ENCODE measurements around the gene SLC12A3.

Gene SLC12A3

DNA sequence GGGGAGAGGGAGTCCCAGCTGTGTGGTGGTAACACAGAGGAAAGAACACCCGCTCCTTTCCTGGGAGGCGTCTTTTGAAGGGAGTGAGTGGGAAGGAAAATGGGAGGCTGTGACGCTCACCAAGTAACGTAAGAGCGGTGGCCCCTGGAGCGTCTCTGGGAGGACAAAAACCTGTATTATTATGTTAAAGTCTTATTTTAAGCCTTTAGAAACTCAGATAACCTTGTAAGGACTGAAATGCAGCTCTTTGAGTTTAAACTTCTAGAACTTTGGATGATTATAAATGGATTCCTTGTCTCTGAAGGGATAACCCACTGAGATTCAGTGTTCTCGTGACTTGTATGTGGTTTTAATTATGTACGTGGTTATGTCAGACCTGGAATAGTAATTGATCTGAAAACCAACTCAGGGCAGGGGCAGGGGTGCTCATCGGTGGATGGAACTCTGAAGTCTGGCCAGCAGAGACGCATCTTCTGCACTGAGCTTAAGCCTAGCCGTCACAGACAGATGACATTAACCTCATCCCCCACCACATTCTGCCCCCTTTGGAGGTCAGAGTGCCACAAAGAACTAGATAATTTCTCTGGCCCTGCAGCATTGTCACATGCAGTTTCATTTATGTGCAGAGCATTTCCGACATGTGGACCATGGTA lies 41.8 kb upstream of the SLC12A3 start:
- Histone ChIP-seq H3K36me3 (ENCODE audit: insufficient read depth) (no peaks in the 10 kb centered on the region), H3K27me3 (ENCODE audit: insufficient read depth, low read depth) (no peaks in the 10 kb centered on the region), H3K4me2 (no peak overlapping the region), H2AFZ (ENCODE audit: low read depth) (no peak overlapping the region), H3K27ac (no peak overlapping the region), H3K4me3 (IDR thresholded peaks at IDR 0.05; ENCODE audit: insufficient read depth, low read depth, low read length) (no peak overlapping the region), H3K9ac (no peak overlapping the region), H4K20me1 (ENCODE audit: insufficient read depth) (no peaks in the 10 kb centered on the region), H3K79me2 (ENCODE audit: insufficient read depth, low read depth) (no peaks in the 10 kb centered on the region), H3K4me1 (ENCODE audit: low read depth, poor library complexity, severe bottlenecking) (peaks cover 5% of the 10 kb centered on the region)
- TF ChIP-seq, protein P1, sequence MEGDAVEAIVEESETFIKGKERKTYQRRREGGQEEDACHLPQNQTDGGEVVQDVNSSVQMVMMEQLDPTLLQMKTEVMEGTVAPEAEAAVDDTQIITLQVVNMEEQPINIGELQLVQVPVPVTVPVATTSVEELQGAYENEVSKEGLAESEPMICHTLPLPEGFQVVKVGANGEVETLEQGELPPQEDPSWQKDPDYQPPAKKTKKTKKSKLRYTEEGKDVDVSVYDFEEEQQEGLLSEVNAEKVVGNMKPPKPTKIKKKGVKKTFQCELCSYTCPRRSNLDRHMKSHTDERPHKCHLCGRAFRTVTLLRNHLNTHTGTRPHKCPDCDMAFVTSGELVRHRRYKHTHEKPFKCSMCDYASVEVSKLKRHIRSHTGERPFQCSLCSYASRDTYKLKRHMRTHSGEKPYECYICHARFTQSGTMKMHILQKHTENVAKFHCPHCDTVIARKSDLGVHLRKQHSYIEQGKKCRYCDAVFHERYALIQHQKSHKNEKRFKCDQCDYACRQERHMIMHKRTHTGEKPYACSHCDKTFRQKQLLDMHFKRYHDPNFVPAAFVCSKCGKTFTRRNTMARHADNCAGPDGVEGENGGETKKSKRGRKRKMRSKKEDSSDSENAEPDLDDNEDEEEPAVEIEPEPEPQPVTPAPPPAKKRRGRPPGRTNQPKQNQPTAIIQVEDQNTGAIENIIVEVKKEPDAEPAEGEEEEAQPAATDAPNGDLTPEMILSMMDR (conservative IDR thresholded peaks at IDR 0.05; ENCODE audit: low read depth, low read length), result no peak

DNA sequence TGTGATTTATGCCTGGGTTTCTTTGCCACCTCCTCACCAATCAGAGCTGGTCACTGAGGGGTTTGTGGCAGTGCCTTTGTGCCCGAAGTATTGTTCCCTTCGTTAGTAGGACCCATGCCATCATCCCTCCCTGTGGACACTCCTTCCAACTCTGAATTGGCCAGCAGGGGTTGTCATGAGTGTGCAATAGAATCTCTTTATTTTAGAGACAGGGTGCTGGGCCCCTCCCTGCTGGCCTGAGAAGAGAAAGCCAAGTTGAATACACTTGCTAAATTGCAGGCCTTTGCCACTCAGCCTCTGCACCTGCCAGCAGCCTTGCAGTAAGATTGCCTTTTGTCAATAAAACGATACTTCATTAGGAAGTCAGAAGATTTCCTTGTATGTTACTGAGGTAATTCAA lies 40.7 kb upstream of the SLC12A3 start:
- Histone ChIP-seq H3K27ac (0 out of 2 replicates have a peak overlapping the region, but pooled peaks have one; percentile 8), H3K79me2 (ENCODE audit: insufficient read depth, low read depth) (no peaks in the 10 kb centered on the region), H3K27me3 (ENCODE audit: insufficient read depth, low read depth) (no peaks in the 10 kb centered on the region), H3K9ac (no peak overlapping the region), H3K36me3 (ENCODE audit: insufficient read depth) (no peaks in the 10 kb centered on the region), H3K4me1 (ENCODE audit: low read depth, poor library complexity, severe bottlenecking) (peaks cover 5% of the 10 kb centered on the region), H2AFZ (ENCODE audit: low read depth) (no peak overlapping the region), H3K4me2 (no peak overlapping the region), H4K20me1 (ENCODE audit: insufficient read depth) (no peaks in the 10 kb centered on the region), H3K4me3 (IDR thresholded peaks at IDR 0.05; ENCODE audit: insufficient read depth, low read depth, low read length) (no peak overlapping the region)
- TF ChIP-seq, protein P1 (conservative IDR thresholded peaks at IDR 0.05; ENCODE audit: low read depth, low read length), result no peak

DNA sequence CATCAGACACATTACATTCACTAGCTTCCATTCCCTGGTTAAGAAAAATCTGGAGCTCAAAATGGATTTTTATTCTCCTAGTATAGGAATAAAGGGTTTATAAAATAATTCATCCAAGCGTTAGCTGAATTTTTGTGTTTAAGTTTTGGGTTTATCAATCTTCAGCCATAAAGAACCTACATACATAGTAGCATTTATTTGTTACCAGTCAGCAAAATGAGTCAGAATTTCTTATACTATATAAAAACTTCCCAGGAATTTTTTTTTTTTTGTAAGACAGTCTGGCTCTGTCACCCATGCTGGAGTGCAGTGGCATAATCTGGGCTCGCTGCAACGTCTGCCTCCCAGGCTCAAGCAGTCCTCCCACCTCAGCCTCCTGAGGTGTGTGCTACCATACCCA lies 40.2 kb upstream of the SLC12A3 start:
- Histone ChIP-seq H3K9ac (no peak overlapping the region), H4K20me1 (ENCODE audit: insufficient read depth) (no peaks in the 10 kb centered on the region), H3K36me3 (ENCODE audit: insufficient read depth) (no peaks in the 10 kb centered on the region), H3K4me1 (ENCODE audit: low read depth, poor library complexity, severe bottlenecking) (peaks cover 5% of the 10 kb centered on the region), H3K79me2 (ENCODE audit: insufficient read depth, low read depth) (no peaks in the 10 kb centered on the region), H3K4me3 (IDR thresholded peaks at IDR 0.05; ENCODE audit: insufficient read depth, low read depth, low read length) (no peak overlapping the region), H3K4me2 (no peak overlapping the region), H3K27ac (0 out of 2 replicates have a peak overlapping the region, but pooled peaks have one; percentile 8), H3K27me3 (ENCODE audit: insufficient read depth, low read depth) (no peaks in the 10 kb centered on the region), H2AFZ (ENCODE audit: low read depth) (no peak overlapping the region)
- TF ChIP-seq, protein P1 (conservative IDR thresholded peaks at IDR 0.05; ENCODE audit: low read depth, low read length), result no peak

DNA sequence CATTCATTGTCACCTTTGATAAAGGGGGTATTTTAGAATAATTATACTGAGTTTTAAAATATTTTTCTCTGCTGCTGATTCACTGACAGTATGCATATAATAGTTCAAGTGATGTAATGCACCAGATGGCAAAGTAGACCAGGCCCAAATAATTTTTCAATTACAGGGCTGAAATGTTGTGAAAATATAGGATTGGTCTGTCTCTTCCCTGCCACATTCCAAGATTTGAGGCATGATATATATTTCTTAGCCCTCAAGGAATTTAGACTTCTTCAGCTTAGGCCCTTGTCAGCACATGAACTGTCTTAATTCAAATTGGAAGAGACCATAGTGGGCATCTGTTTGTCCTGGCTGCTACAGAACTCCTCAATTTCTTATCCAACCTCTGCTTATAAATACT lies 39.2 kb upstream of the SLC12A3 start:
- no peaks in the 10 kb centered on the region for H3K79me2 ChIP-seq (ENCODE audit: insufficient read depth, low read depth)
- H3K36me3 ChIP-seq (ENCODE audit: insufficient read depth), result no peaks in the 10 kb centered on the region
- TF ChIP-seq, protein P1 (conservative IDR thresholded peaks at IDR 0.05; ENCODE audit: low read depth, low read length), result no peak
- no peak overlapping the region for H2AFZ ChIP-seq (ENCODE audit: low read depth)
- no peak overlapping the region for H3K9ac ChIP-seq
- no peaks in the 10 kb centered on the region for H3K27me3 ChIP-seq (ENCODE audit: insufficient read depth, low read depth)
- H3K4me1 ChIP-seq (ENCODE audit: low read depth, poor library complexity, severe bottlenecking), result peaks cover 5% of the 10 kb centered on the region
- H3K27ac ChIP-seq, result no peak overlapping the region
- H4K20me1 ChIP-seq (ENCODE audit: insufficient read depth), result no peaks in the 10 kb centered on the region
- H3K4me2 ChIP-seq, result no peak overlapping the region
- no peak overlapping the region for H3K4me3 ChIP-seq (IDR thresholded peaks at IDR 0.05; ENCODE audit: insufficient read depth, low read depth, low read length)
